GDM1 (cell line): ENCODE data around the gene NDRG4.

Experiments used
- DNase-seq: peaks from one replicate; lab custom pipeline; 2025; lab: John Stamatoyannopoulos, UW

Gene NDRG4

GRCh38 chr16:58499615-58500351 lies at the start of gene NDRG4:
TSS of gene NDRG4 (plus strand) at chr16:58500143. CDS start at chr16:58500249, 106 bp downstream.
- no peak for DNase-seq

DNA sequence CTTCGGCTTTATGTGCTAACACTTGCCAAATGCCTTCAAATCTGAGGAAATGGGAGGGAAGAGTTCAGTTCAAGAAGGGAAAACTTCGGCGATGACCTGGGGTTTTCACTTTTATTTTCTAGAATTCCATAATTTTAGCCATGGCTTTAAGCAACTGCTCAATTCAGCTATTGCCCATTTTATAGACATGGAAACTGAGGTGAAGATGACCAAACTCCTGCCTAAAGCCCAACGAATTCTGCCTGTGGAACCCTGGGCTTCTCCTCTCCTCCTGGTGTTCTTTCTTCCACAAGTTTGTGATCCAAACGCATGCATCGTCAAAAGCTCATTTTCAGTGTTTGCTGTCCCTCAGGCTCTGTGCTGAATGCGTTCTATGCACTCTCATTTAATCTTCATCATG lies 49.4 kb upstream of the NDRG4 start:
- DNase-seq = no peak

DNA sequence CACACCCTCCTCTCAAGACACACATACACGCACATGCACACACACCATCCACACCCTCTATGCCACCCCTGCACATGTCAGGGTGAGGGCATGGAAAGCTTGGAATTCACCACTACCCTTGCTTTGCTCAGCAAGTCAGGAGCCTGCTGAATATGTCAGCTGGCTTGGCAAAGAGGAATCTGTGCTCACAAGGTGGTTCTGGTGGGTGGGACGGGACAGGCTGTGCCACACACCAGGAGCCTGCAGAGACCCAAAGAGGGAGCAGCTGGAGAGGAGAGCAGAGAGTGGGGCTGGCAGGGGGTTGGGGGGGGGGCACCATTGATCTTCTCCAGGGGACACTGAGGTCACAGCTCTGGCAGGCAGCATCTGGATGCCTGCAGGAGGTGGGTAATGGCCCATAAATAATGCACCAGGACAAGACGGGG lies 48.7 kb upstream of the NDRG4 start:
- no peak for DNase-seq

- no peak for DNase-seq
Measured at GRCh38 chr16:58451945-58452401, 48.0 kb upstream of the NDRG4 start.

DNA sequence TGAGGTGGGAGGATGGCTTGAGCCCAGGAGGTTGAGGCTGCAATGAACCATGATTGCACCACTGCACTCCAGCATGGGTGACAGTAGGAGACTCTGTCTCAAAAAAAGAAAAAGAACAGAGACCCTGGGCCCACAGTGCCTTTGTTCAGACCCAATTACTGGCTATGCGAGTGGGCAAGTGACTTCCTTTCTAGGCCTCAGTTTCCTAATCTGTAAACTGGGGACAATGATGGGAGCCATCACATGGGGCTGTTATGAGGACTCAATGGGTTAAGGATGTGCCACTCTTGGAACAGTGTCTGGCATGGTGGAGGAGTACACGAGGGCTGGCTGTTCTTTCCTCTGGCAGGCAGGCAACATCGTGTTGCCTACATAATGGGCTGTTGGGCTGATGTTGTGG lies 47.3 kb upstream of the NDRG4 start:
- no peak for DNase-seq

- DNase-seq = no peak
Measured at GRCh38 chr16:58454178-58454577, 45.8 kb upstream of the NDRG4 start.

DNA sequence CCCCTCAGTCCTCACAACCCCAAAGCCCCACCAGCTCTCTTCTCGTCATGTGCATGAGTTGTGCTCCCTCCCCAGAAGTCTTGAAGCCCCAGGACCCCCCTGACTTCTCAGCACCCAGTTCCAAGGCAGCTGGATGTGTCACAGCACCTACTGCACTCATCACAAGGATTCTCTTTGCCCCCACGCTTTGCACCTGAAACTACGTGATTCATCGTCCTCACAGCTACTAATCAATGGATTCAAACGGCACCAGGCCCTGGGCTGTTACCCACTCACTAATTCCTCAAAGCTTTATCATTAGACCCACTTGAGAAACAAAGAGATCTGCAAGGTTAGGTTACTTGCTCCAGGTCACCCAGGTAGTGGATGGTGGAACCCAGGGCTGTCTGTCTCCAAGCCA lies 45.1 kb upstream of the NDRG4 start:
- no peak for DNase-seq

DNA sequence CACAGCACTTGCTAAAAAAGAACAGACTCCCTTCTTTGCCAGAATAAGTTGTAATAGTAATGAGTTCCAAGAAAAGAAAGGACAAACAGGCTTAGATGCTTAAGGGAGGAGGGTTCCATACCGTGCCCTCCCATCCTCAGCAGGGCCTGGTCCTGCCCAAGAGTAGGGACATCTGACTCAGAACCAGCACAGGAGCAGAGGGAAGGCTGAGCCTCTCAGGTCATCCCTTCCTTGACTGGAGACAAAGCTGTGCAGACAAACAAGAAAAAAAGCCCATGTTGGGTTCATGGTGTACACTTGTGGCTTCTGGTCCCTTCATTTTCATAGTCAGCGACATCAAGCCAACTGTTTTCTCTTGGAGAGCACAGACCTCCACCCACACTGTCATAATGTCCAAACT lies 44.2 kb upstream of the NDRG4 start:
- no peak for DNase-seq

DNA sequence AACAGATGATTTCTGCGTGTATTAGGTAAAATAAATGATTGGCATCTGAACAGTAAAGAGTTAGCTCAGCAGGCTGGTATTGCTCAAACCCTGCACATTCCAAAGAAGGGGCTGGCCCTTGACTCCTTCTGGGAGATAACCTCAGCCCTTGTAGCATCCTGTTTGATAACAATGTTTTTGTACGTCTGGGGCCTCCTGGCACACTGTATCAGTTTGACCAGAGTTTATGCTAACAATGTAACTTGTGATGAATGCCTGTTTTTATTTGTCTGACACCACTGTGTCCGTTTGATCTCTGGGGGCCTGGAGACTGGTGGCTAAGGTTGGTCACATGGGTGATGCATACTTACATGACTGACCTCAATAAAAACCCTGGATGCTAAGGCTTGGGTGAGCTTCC lies 43.8 kb upstream of the NDRG4 start:
- DNase-seq = no peak

- no peak for DNase-seq
Measured at GRCh38 chr16:58458606-58459343, 41.2 kb upstream of the NDRG4 start.

- no peak for DNase-seq
Measured at GRCh38 chr16:58459344-58460218, 40.4 kb upstream of the NDRG4 start.

GRCh38 chr16:58460219-58460610 lies 39.7 kb upstream of the NDRG4 start:
- DNase-seq = no peak

DNA sequence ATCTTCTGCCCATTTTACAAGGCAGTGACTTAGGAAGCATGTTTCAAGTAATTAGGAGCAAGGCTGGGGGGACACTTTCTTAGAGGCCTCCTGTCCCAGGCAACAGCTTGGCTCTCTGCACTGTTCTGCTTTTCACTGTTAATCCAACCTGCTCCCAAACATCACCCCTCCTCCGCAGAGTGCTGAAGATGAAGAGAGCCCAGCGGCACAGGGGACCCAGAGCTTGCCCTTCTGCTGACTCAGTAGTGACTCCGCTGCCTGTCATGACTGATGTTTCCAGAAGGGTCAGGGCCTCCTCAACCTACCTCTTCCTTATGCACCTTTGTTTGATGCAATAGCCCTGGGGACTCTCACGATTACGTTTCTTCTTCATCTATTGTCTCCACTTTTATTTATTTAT lies 38.9 kb upstream of the NDRG4 start:
- no peak for DNase-seq

DNA sequence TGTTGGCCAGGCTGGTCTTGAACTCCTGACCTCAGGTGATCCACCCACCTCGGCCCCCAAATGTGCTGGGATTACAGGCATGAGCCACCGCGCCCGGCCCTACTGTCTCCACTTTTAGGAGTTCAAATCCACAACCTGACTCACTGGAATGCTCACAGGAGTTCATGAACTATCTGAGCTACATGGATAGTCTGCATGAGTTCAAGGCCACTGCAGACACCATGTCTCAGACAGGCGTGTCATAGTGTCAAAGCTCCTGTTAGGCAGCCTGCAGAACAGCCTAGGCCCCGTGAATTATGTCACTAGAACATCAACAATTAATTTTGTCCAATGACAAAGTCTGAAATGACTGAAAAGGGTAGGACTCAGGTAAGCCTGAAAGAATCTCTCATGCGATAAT lies 38.3 kb upstream of the NDRG4 start:
- no peak for DNase-seq

GRCh38 chr16:58462089-58462488 lies 37.9 kb upstream of the NDRG4 start:
- no peak for DNase-seq

GRCh38 chr16:58462499-58462996 lies 37.4 kb upstream of the NDRG4 start:
- no peak for DNase-seq

GRCh38 chr16:58462997-58463941 lies 36.7 kb upstream of the NDRG4 start:
- no peak for DNase-seq

- no peak for DNase-seq
Measured at GRCh38 chr16:58464047-58464915, 35.7 kb upstream of the NDRG4 start.

- no peak for DNase-seq
Measured at GRCh38 chr16:58464916-58465731, 34.8 kb upstream of the NDRG4 start.
